HepG2 (cell line): ENCODE measurements around the gene SUPT6H. TPM values are rescaled to one million over a fixed set of nuclear protein-coding genes. Genes with fewer than 3 reads are reported as not detected.
A peak's percentile ranks its signal among the peaks of the same experiment; 100 is the strongest.

Source experiments
- ATAC-seq: fragments of 200-7000 bp; cut with Tn5 transposase; 3 replicates; pipeline ENCODE4 v1.9.1; 2020; ENCODE audit warnings: mild to moderate bottlenecking, moderate library complexity
- BruUV-seq: library from RNA; stranded (reverse); fragments of 400-500 nt; replicated peaks from 2 replicates; lab custom pipeline; 2021; lab: Mats Ljungman, UMichigan
- CTCF ChIA-PET: fragments of 300-600 bp; formaldehyde crosslinking; extraction: SDS; loops from one replicate; lab custom pipeline; 2021; ENCODE audit warnings: low total read pairs, inconsistent platforms, low intra/inter-chr PET ratio; lab: Yijun Ruan, JAX
- POLR2A ChIA-PET: fragments of 350-600 bp; sonication (Branson Sonifier 250); formaldehyde crosslinking; loops from one replicate; lab custom pipeline; 2020; ENCODE audit warnings: antibody characterized with exemption, inconsistent platforms; lab: Yijun Ruan, JAX
- DNase-seq: peaks from one replicate; pipeline ENCODE4 v3.0.0-alpha.2; 2015; ENCODE audit warnings: low spot score
- FAIRE-seq: peaks from 3 replicates; lab custom pipeline; 2011; peaks lifted over from hg19 to GRCh38; lab: Jason Lieb, UNC
- H2AFZ ChIP-seq: one replicate; pipeline ENCODE4 v1.6.1; 2011; ENCODE audit warnings: low read length, inconsistent platforms
- H3K27ac ChIP-seq: fragments of 300-600 bp; 3 replicates; pipeline ENCODE4 v1.8.0; 2011; ENCODE audit warnings: mixed run types, mild to moderate bottlenecking, mixed read lengths, low read length, inconsistent platforms; ENCODE audit not compliant: insufficient read depth; ENCODE audit errors: extremely low read length
- H3K27me3 ChIP-seq, 2 experiments: fragments of 200-600 bp in 1 of 2; 2 replicates in 1 of 2; 3 replicates in 1 of 2; pipeline versions ENCODE4 v1.6.0 to v1.8.0; 2011; ENCODE audit warnings: low read length in 2 of 2, mild to moderate bottlenecking in 2 of 2, moderate library complexity in 2 of 2, inconsistent platforms in 1 of 2; ENCODE audit not compliant: insufficient read depth in 2 of 2, control insufficient read depth in 1 of 2
- H3K36me3 ChIP-seq, 2 experiments: fragments of 200-600 bp in 1 of 2; replicated peaks in 1 of 2; 2 replicates in 1 of 2; 3 replicates in 1 of 2; pipeline versions ENCODE4 v1.5.1 to v1.8.0; 2011; ENCODE audit warnings: low read length in 2 of 2, inconsistent platforms in 1 of 2; ENCODE audit not compliant: insufficient read depth in 2 of 2, control insufficient read depth in 1 of 2
- H3K4me1 ChIP-seq: 2 replicates; pipeline ENCODE4 v1.5.1; 2012; ENCODE audit warnings: low read length, inconsistent platforms; ENCODE audit not compliant: insufficient read depth
- H3K4me2 ChIP-seq: 2 replicates; pipeline ENCODE4 v1.6.0; 2011; ENCODE audit warnings: low read depth, low read length, inconsistent platforms
- H3K4me3 ChIP-seq, 3 experiments: fragments of 200-600 bp in 1 of 3; sonication (generic), shearing (Covaris generic) in 1 of 3; replicated peaks in 1 of 3; 2 replicates each; pipeline ENCODE4 v1.5.1; 2011 to 2016; ENCODE audit warnings: low read length in 3 of 3, inconsistent platforms in 2 of 3, low read depth in 2 of 3, mild to moderate bottlenecking in 2 of 3, control low read depth in 1 of 3, mixed read lengths in 1 of 3; ENCODE audit not compliant: insufficient read depth in 1 of 3
- H3K79me2 ChIP-seq: one replicate; pipeline ENCODE4 v1.6.1; 2011; ENCODE audit warnings: low read length, inconsistent platforms; ENCODE audit not compliant: insufficient read depth
- H3K9ac ChIP-seq: 2 replicates; pipeline ENCODE4 v1.6.0; 2011; ENCODE audit warnings: mild to moderate bottlenecking, low read depth, low read length, inconsistent platforms; ENCODE audit not compliant: insufficient read depth
- H3K9me3 ChIP-seq: 2 replicates; pipeline ENCODE4 v1.5.1; 2012; ENCODE audit warnings: mild to moderate bottlenecking, low read length
- H4K20me1 ChIP-seq: 2 replicates; pipeline ENCODE4 v1.6.0; 2011; ENCODE audit warnings: inconsistent platforms, mild to moderate bottlenecking, low read length, moderate library complexity; ENCODE audit not compliant: insufficient read depth
- CBFB ChIP-seq: sonication (generic); formaldehyde crosslinking; IDR thresholded peaks from 2 replicates; pipeline ENCODE4 v1.4.0; 2020; ENCODE audit warnings: missing genetic modification reagents
- CREB1 ChIP-seq, 2 experiments: fragments of 450-650 bp in 1 of 2; IDR thresholded peaks; 2 replicates each; pipeline ENCODE4 v1.6.1; 2016 to 2017; ENCODE audit warnings: control low read depth in 1 of 2, mild to moderate bottlenecking in 1 of 2, missing compliant biosample characterization in 1 of 2, missing genetic modification characterization in 1 of 2
- HNRNPL ChIP-seq: fragments of 200-400 bp; formaldehyde crosslinking; IDR thresholded peaks from 2 replicates; pipeline ENCODE4 v1.6.1; 2017; ENCODE audit warnings: mild to moderate bottlenecking, low read depth, low read length
- KDM3A ChIP-seq: IDR thresholded peaks from 2 replicates; pipeline ENCODE4 v1.6.1; 2018; ENCODE audit warnings: low read depth, missing compliant biosample characterization
- MIXL1 ChIP-seq: IDR thresholded peaks from 2 replicates; pipeline ENCODE4 v1.6.1; 2016
- NFE2 ChIP-seq: sonication (generic); formaldehyde crosslinking; IDR thresholded peaks from 2 replicates; pipeline ENCODE4 v1.4.0; 2020; ENCODE audit warnings: missing genetic modification reagents
- NR3C1 ChIP-seq: sonication (generic); formaldehyde crosslinking; IDR thresholded peaks from 2 replicates; pipeline ENCODE4 v1.4.0; 2020; ENCODE audit warnings: missing genetic modification reagents
- SIX1 ChIP-seq: sonication (generic); formaldehyde crosslinking; IDR thresholded peaks from 2 replicates; pipeline ENCODE4 v1.4.0; 2020; ENCODE audit warnings: missing genetic modification reagents, borderline replicate concordance
- SKI ChIP-seq: fragments of 450-650 bp; IDR thresholded peaks from one replicate; pipeline ENCODE4 v1.6.1; 2018; ENCODE audit warnings: mild to moderate bottlenecking; ENCODE audit not compliant: partially characterized antibody
- ZNF253 ChIP-seq: sonication (generic); formaldehyde crosslinking; IDR thresholded peaks from 2 replicates; pipeline ENCODE4 v1.8.0; 2022; ENCODE audit warnings: mild to moderate bottlenecking, missing genetic modification reagents, borderline replicate concordance
- ZNF607 ChIP-seq: sonication (generic); formaldehyde crosslinking; IDR thresholded peaks from 2 replicates; pipeline ENCODE4 v1.5.1; 2020; ENCODE audit warnings: missing genetic modification reagents, mild to moderate bottlenecking, borderline replicate concordance
- WGBS: methylation state at CpG from one replicate; pipeline ENCODE4 v1.1.6; 2017; ENCODE audit warnings: low lambda C conversion rate; 5-methylcytosine and 5-hydroxymethylcytosine counted together
- in situ Hi-C: cut with HindIII; loops from 2 replicates; pipeline ENCODE4 v1.10.0; 2017; ENCODE audit warnings: low pct_unique_long_range_greater_than_20kb; ENCODE audit not compliant: extremely low pct_ligation_motif_present
- intact Hi-C: fragments of 100-400 bp; cut with micrococcal nuclease; formaldehyde crosslinking; loops from one replicate; pipeline ENCODE4 v1.10.0; 2022; ENCODE audit not compliant: unreplicated experiment
- polyA plus RNA-seq, 8 experiments: library from polyadenylated mRNA; depleted of rRNA in 3 of 8; stranded (reverse) in 7 of 8; unstranded in 1 of 8; fragments of >200 nt; fragmentation: Illumina TruSeq in 4 of 8; extraction: Trizol in 4 of 8; gene quantifications; 2 replicates each; pipeline versions ENCODE4 v1.2.1 to v1.2.3, GENCODE V29; 2011 to 2016; ENCODE audit warnings: low read depth in 4 of 8, missing spikeins in 1 of 8, mixed read lengths in 1 of 8; ENCODE audit not compliant: insufficient read depth in 1 of 8
- total RNA-seq, 5 experiments: library from RNA; depleted of rRNA; stranded (reverse); fragments of >200 nt; fragmentation: Illumina TruSeq; extraction: Trizol; gene quantifications; 2 replicates each; pipeline ENCODE4 v1.2.3, GENCODE V29; 2016; ENCODE audit warnings: low read depth in 1 of 5
- TF ChIP-seq, protein P1 (sequence below): sonication (generic); formaldehyde crosslinking; IDR thresholded peaks from 2 replicates; pipeline ENCODE4 v1.5.1; 2020; ENCODE audit warnings: missing genetic modification reagents, mild to moderate bottlenecking, borderline replicate concordance
- TF ChIP-seq, protein P2 (sequence below): sonication (generic); formaldehyde crosslinking; IDR thresholded peaks from 2 replicates; pipeline ENCODE4 v1.9.0; 2021; ENCODE audit warnings: missing genetic modification reagents, mild to moderate bottlenecking, borderline replicate concordance
- TF ChIP-seq, protein P3 (sequence below): IDR thresholded peaks from 2 replicates; pipeline ENCODE4 v1.6.1; 2018; ENCODE audit warnings: missing genetic modification reagents, mild to moderate bottlenecking, missing compliant biosample characterization
- TF ChIP-seq, protein P4 (sequence below): sonication (generic); formaldehyde crosslinking; IDR thresholded peaks from 2 replicates; pipeline ENCODE4 v1.4.0; 2020; ENCODE audit warnings: missing genetic modification reagents

SUPT6H gene
- total and polyA plus RNA-seq, 2 of the 13 experiments (the other 11 are each of a cell fraction or from before 2014, with no cell fraction given), result 32.7 to 39.9 TPM

DNA sequence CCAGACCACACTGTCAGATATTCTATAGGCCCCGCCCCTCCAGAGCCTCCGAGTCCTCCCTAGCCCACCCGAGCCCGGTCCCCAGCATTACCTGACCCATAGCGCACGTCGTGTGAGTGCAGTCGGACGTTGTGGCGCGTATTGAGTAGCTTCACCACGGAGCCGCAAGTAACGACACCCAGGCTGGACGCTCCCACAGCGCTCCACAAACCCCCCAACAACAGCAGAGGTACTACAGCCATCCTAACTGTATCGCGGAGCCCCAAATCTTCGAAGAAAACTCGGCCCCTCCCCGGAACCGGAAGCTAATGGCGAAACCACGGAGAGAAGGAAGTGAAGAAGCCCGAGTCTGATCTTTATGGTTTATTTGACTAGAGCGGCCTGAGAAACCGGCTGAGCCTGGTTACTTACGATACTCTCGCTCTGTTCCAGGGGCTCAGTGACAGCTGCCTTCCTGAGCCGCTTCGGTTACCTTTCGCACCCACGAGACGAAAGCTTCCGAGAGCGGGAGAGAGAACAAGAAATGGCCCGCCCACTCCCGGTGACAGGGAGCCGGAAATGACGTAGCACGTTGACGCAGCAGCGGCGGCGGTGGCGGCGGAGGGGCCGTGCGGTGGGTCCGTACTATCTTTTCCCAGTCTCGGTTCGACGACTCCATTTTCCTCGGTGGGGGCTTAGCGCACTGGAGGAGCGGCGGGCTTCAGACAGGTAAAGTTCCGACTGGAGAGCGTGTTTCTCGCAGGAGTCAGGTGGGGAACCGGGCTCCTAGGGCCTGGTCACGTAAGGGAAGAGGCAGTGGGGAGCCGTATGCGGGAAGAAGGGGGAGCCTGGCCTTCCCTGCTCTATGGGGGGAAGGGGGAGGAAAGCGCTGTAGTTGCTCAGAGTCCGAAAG, at the start of gene SUPT6H, which contains the start of gene SDF2 (continued):
- TF ChIP-seq, protein P1, sequence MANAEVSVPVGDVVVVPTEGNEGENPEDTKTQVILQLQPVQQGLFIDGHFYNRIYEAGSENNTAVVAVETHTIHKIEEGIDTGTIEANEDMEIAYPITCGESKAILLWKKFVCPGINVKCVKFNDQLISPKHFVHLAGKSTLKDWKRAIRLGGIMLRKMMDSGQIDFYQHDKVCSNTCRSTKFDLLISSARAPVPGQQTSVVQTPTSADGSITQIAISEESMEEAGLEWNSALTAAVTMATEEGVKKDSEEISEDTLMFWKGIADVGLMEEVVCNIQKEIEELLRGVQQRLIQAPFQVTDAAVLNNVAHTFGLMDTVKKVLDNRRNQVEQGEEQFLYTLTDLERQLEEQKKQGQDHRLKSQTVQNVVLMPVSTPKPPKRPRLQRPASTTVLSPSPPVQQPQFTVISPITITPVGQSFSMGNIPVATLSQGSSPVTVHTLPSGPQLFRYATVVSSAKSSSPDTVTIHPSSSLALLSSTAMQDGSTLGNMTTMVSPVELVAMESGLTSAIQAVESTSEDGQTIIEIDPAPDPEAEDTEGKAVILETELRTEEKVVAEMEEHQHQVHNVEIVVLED (CRISPR knock-in tag), result peak; percentile 99

DNA sequence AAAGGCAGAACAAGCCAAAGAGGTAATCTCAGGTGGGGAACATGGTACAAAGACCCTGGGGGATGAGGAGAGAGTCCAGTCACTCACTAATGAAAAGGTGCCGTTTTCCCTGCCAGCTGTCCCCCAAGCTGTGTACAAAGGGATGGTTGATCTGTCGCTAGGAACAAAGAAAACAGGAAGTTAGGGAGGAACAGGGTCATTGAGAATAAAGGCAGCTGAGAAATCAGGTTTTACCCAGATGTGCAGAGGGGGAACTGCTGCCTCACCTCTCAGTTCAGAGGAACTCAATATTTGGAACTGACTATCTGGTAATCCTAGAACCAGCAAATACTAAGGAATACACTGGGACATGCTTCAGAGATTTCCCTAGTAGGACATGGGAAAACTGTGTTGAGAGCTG, 49.5 kb upstream of the SUPT6H start:
- CTCF ChIA-PET, result no interaction called here
- no peak overlapping the region for H3K27ac ChIP-seq
- no peak overlapping the region for H3K9ac ChIP-seq
- no peaks in the 10 kb centered on the region for H3K27me3 ChIP-seq
- in situ Hi-C loops (loop anchor here (5.0 kb wide), 1 partner anchor 120 kb away; no protein-coding TSS in a partner anchor), intact Hi-C loops (loop anchor here (2.0 kb wide), 1 partner anchor 64 kb away; no protein-coding TSS in a partner anchor)
- no peak for FAIRE-seq
- DNase-seq, result no peak
- POLR2A ChIA-PET, result interaction anchor here (1.4 to 1.6 kb wide), 2 partner anchors 12 to 13 kb away, joined by 3 to 5 read pairs; no protein-coding TSS in a partner anchor
- 89% methylated on average over 2 of the region's 2 CpGs for WGBS
- no peak overlapping the region for H2AFZ ChIP-seq
- no peaks in the 10 kb centered on the region for H3K4me1 ChIP-seq
- BruUV-seq, result no TSS peak
- H3K4me2 ChIP-seq, result no peak overlapping the region
- H3K4me3 ChIP-seq, result no peak overlapping the region
- H3K36me3 ChIP-seq, result peaks cover 27 to 45% of the 10 kb centered on the region in 2 experiments; a peak in 4 of 5 replicates
- H3K9me3 ChIP-seq, result no peaks in the 10 kb centered on the region
- H3K79me2 ChIP-seq, result no peaks in the 10 kb centered on the region
- no peaks in the 10 kb centered on the region for H4K20me1 ChIP-seq
- ATAC-seq, result no peak
- TF ChIP-seq, protein P2, sequence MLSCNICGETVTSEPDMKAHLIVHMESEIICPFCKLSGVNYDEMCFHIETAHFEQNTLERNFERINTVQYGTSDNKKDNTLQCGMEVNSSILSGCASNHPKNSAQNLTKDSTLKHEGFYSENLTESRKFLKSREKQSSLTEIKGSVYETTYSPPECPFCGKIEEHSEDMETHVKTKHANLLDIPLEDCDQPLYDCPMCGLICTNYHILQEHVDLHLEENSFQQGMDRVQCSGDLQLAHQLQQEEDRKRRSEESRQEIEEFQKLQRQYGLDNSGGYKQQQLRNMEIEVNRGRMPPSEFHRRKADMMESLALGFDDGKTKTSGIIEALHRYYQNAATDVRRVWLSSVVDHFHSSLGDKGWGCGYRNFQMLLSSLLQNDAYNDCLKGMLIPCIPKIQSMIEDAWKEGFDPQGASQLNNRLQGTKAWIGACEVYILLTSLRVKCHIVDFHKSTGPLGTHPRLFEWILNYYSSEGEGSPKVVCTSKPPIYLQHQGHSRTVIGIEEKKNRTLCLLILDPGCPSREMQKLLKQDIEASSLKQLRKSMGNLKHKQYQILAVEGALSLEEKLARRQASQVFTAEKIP (CRISPR knock-in tag), result no peak
- TF ChIP-seq MIXL1 (no peak), CREB1 (IDR thresholded peaks at IDR 0.05) (no peak), CREB1 (CRISPR knock-in tag; IDR thresholded peaks at IDR 0.05) (no peak), ZNF607 (CRISPR knock-in tag) (no peak), SKI (no peak), SIX1 (CRISPR knock-in tag) (no peak), NFE2 (CRISPR knock-in tag) (no peak), KDM3A (CRISPR knock-in tag) (no peak), CBFB (CRISPR knock-in tag) (no peak), HNRNPL (no peak), ZNF253 (CRISPR knock-in tag) (no peak), NR3C1 (no peak)
- TF ChIP-seq, protein P3, sequence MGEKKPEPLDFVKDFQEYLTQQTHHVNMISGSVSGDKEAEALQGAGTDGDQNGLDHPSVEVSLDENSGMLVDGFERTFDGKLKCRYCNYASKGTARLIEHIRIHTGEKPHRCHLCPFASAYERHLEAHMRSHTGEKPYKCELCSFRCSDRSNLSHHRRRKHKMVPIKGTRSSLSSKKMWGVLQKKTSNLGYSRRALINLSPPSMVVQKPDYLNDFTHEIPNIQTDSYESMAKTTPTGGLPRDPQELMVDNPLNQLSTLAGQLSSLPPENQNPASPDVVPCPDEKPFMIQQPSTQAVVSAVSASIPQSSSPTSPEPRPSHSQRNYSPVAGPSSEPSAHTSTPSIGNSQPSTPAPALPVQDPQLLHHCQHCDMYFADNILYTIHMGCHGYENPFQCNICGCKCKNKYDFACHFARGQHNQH (CRISPR knock-in tag), result no peak
- TF ChIP-seq, protein P4, sequence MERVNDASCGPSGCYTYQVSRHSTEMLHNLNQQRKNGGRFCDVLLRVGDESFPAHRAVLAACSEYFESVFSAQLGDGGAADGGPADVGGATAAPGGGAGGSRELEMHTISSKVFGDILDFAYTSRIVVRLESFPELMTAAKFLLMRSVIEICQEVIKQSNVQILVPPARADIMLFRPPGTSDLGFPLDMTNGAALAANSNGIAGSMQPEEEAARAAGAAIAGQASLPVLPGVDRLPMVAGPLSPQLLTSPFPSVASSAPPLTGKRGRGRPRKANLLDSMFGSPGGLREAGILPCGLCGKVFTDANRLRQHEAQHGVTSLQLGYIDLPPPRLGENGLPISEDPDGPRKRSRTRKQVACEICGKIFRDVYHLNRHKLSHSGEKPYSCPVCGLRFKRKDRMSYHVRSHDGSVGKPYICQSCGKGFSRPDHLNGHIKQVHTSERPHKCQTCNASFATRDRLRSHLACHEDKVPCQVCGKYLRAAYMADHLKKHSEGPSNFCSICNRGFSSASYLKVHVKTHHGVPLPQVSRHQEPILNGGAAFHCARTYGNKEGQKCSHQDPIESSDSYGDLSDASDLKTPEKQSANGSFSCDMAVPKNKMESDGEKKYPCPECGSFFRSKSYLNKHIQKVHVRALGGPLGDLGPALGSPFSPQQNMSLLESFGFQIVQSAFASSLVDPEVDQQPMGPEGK (CRISPR knock-in tag), result no peak
